HepG2 (cell line): ENCODE data around the gene IVL. TPM values are rescaled to one million over a fixed set of nuclear protein-coding genes. Genes with fewer than 3 reads are reported as not detected.

Source experiments
- ATAC-seq: fragments of 200-7000 bp; cut with Tn5 transposase; 3 replicates; pipeline ENCODE4 v1.9.1; 2020; ENCODE audit warnings: mild to moderate bottlenecking, moderate library complexity
- BruUV-seq: library from RNA; stranded (reverse); fragments of 400-500 nt; replicated peaks from 2 replicates; lab custom pipeline; 2021; lab: Mats Ljungman, UMichigan
- CTCF ChIA-PET: fragments of 300-600 bp; formaldehyde crosslinking; extraction: SDS; loops from one replicate; lab custom pipeline; 2021; ENCODE audit warnings: low total read pairs, inconsistent platforms, low intra/inter-chr PET ratio; lab: Yijun Ruan, JAX
- POLR2A ChIA-PET: fragments of 350-600 bp; sonication (Branson Sonifier 250); formaldehyde crosslinking; loops from one replicate; lab custom pipeline; 2020; ENCODE audit warnings: antibody characterized with exemption, inconsistent platforms; lab: Yijun Ruan, JAX
- DNase-seq: peaks from one replicate; pipeline ENCODE4 v3.0.0-alpha.2; 2015; ENCODE audit warnings: low spot score
- FAIRE-seq: peaks from 3 replicates; lab custom pipeline; 2011; peaks lifted over from hg19 to GRCh38; lab: Jason Lieb, UNC
- H2AFZ ChIP-seq: one replicate; pipeline ENCODE4 v1.6.1; 2011; ENCODE audit warnings: low read length, inconsistent platforms
- H3K27ac ChIP-seq: fragments of 300-600 bp; 3 replicates; pipeline ENCODE4 v1.8.0; 2011; ENCODE audit warnings: mixed run types, mild to moderate bottlenecking, mixed read lengths, low read length, inconsistent platforms; ENCODE audit not compliant: insufficient read depth; ENCODE audit errors: extremely low read length
- H3K27me3 ChIP-seq, 2 experiments: fragments of 200-600 bp in 1 of 2; 2 replicates in 1 of 2; 3 replicates in 1 of 2; pipeline versions ENCODE4 v1.6.0 to v1.8.0; 2011; ENCODE audit warnings: low read length in 2 of 2, mild to moderate bottlenecking in 2 of 2, moderate library complexity in 2 of 2, inconsistent platforms in 1 of 2; ENCODE audit not compliant: insufficient read depth in 2 of 2, control insufficient read depth in 1 of 2
- H3K36me3 ChIP-seq, 2 experiments: fragments of 200-600 bp in 1 of 2; replicated peaks in 1 of 2; 2 replicates in 1 of 2; 3 replicates in 1 of 2; pipeline versions ENCODE4 v1.5.1 to v1.8.0; 2011; ENCODE audit warnings: low read length in 2 of 2, inconsistent platforms in 1 of 2; ENCODE audit not compliant: insufficient read depth in 2 of 2, control insufficient read depth in 1 of 2
- H3K4me1 ChIP-seq: 2 replicates; pipeline ENCODE4 v1.5.1; 2012; ENCODE audit warnings: low read length, inconsistent platforms; ENCODE audit not compliant: insufficient read depth
- H3K4me2 ChIP-seq: 2 replicates; pipeline ENCODE4 v1.6.0; 2011; ENCODE audit warnings: low read depth, low read length, inconsistent platforms
- H3K4me3 ChIP-seq, 3 experiments: fragments of 200-600 bp in 1 of 3; sonication (generic), shearing (Covaris generic) in 1 of 3; replicated peaks in 1 of 3; 2 replicates each; pipeline ENCODE4 v1.5.1; 2011 to 2016; ENCODE audit warnings: low read length in 3 of 3, inconsistent platforms in 2 of 3, low read depth in 2 of 3, mild to moderate bottlenecking in 2 of 3, control low read depth in 1 of 3, mixed read lengths in 1 of 3; ENCODE audit not compliant: insufficient read depth in 1 of 3
- H3K79me2 ChIP-seq: one replicate; pipeline ENCODE4 v1.6.1; 2011; ENCODE audit warnings: low read length, inconsistent platforms; ENCODE audit not compliant: insufficient read depth
- H3K9ac ChIP-seq: 2 replicates; pipeline ENCODE4 v1.6.0; 2011; ENCODE audit warnings: mild to moderate bottlenecking, low read depth, low read length, inconsistent platforms; ENCODE audit not compliant: insufficient read depth
- H3K9me3 ChIP-seq: 2 replicates; pipeline ENCODE4 v1.5.1; 2012; ENCODE audit warnings: mild to moderate bottlenecking, low read length
- H4K20me1 ChIP-seq: 2 replicates; pipeline ENCODE4 v1.6.0; 2011; ENCODE audit warnings: inconsistent platforms, mild to moderate bottlenecking, low read length, moderate library complexity; ENCODE audit not compliant: insufficient read depth
- ATF7 ChIP-seq, 2 experiments: fragments of 450-650 bp in 1 of 2; sonication (generic) in 1 of 2; formaldehyde crosslinking in 1 of 2; IDR thresholded peaks; 2 replicates each; pipeline versions ENCODE4 v1.4.0 to v1.6.1; 2016 to 2020; ENCODE audit warnings: antibody characterized with exemption in 1 of 2, mild to moderate bottlenecking in 1 of 2, missing genetic modification reagents in 1 of 2
- KLF15 ChIP-seq: sonication (generic); formaldehyde crosslinking; IDR thresholded peaks from 2 replicates; pipeline ENCODE4 v1.8.1; 2023; ENCODE audit warnings: borderline replicate concordance, mild to moderate bottlenecking, inconsistent platforms, missing genetic modification reagents, mixed read lengths
- WGBS: methylation state at CpG from one replicate; pipeline ENCODE4 v1.1.6; 2017; ENCODE audit warnings: low lambda C conversion rate; 5-methylcytosine and 5-hydroxymethylcytosine counted together
- in situ Hi-C: cut with HindIII; loops from 2 replicates; pipeline ENCODE4 v1.10.0; 2017; ENCODE audit warnings: low pct_unique_long_range_greater_than_20kb; ENCODE audit not compliant: extremely low pct_ligation_motif_present
- intact Hi-C: fragments of 100-400 bp; cut with micrococcal nuclease; formaldehyde crosslinking; loops from one replicate; pipeline ENCODE4 v1.10.0; 2022; ENCODE audit not compliant: unreplicated experiment
- polyA plus RNA-seq, 8 experiments: library from polyadenylated mRNA; depleted of rRNA in 3 of 8; stranded (reverse) in 7 of 8; unstranded in 1 of 8; fragments of >200 nt; fragmentation: Illumina TruSeq in 4 of 8; extraction: Trizol in 4 of 8; gene quantifications; 2 replicates each; pipeline versions ENCODE4 v1.2.1 to v1.2.3, GENCODE V29; 2011 to 2016; ENCODE audit warnings: low read depth in 4 of 8, missing spikeins in 1 of 8, mixed read lengths in 1 of 8; ENCODE audit not compliant: insufficient read depth in 1 of 8
- total RNA-seq, 5 experiments: library from RNA; depleted of rRNA; stranded (reverse); fragments of >200 nt; fragmentation: Illumina TruSeq; extraction: Trizol; gene quantifications; 2 replicates each; pipeline ENCODE4 v1.2.3, GENCODE V29; 2016; ENCODE audit warnings: low read depth in 1 of 5
- TF ChIP-seq, protein P1 (sequence below): sonication (generic); formaldehyde crosslinking; conservative IDR thresholded peaks from 2 replicates; pipeline ENCODE4 v1.4.0; 2020; ENCODE audit warnings: missing genetic modification reagents
- TF ChIP-seq, protein P2 (sequence below): fragments of 450-650 bp; IDR thresholded peaks from 2 replicates; pipeline ENCODE4 v1.6.1; 2017; ENCODE audit warnings: mild to moderate bottlenecking

The IVL gene
- total and polyA plus RNA-seq, 2 of the 13 experiments (the other 11 are each of a cell fraction or from before 2014, with no cell fraction given): not detected

- BruUV-seq: no TSS peak
- POLR2A ChIA-PET: no interaction called here
- WGBS: 3% methylated on average over 5 of the region's 5 CpGs
- H3K36me3 ChIP-seq: no peaks in the 10 kb centered on the region
- FAIRE-seq (no peak), ATAC-seq (no peak), DNase-seq (no peak)
- H3K9ac ChIP-seq: no peak overlapping the region
- H3K4me2 ChIP-seq: no peak overlapping the region
- CTCF ChIA-PET: no interaction called here
- TF ChIP-seq ATF7 (IDR thresholded peaks at IDR 0.05) (peak; percentile 42; the same call in 1 of the 2 replicates), ATF7 (CRISPR knock-in tag; IDR thresholded peaks at IDR 0.05) (no peak), KLF15 (no peak)
- TF ChIP-seq, protein P1, sequence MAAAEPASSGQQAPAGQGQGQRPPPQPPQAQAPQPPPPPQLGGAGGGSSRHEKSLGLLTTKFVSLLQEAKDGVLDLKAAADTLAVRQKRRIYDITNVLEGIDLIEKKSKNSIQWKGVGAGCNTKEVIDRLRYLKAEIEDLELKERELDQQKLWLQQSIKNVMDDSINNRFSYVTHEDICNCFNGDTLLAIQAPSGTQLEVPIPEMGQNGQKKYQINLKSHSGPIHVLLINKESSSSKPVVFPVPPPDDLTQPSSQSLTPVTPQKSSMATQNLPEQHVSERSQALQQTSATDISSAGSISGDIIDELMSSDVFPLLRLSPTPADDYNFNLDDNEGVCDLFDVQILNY (CRISPR knock-in tag): no peak
- TF ChIP-seq, protein P2, sequence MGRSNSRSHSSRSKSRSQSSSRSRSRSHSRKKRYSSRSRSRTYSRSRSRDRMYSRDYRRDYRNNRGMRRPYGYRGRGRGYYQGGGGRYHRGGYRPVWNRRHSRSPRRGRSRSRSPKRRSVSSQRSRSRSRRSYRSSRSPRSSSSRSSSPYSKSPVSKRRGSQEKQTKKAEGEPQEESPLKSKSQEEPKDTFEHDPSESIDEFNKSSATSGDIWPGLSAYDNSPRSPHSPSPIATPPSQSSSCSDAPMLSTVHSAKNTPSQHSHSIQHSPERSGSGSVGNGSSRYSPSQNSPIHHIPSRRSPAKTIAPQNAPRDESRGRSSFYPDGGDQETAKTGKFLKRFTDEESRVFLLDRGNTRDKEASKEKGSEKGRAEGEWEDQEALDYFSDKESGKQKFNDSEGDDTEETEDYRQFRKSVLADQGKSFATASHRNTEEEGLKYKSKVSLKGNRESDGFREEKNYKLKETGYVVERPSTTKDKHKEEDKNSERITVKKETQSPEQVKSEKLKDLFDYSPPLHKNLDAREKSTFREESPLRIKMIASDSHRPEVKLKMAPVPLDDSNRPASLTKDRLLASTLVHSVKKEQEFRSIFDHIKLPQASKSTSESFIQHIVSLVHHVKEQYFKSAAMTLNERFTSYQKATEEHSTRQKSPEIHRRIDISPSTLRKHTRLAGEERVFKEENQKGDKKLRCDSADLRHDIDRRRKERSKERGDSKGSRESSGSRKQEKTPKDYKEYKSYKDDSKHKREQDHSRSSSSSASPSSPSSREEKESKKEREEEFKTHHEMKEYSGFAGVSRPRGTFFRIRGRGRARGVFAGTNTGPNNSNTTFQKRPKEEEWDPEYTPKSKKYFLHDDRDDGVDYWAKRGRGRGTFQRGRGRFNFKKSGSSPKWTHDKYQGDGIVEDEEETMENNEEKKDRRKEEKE: no peak
- no peaks in the 10 kb centered on the region for H4K20me1 ChIP-seq
- intact Hi-C loops (no loop called here), in situ Hi-C loops (no loop called here)
- H2AFZ ChIP-seq: no peak overlapping the region
- no peak overlapping the region for H3K4me3 ChIP-seq
- no peaks in the 10 kb centered on the region for H3K9me3 ChIP-seq
- H3K4me1 ChIP-seq: no peaks in the 10 kb centered on the region
- H3K27ac ChIP-seq: no peak overlapping the region
- H3K79me2 ChIP-seq: no peaks in the 10 kb centered on the region
- H3K27me3 ChIP-seq: no peaks in the 10 kb centered on the region; a peak in 1 of 5 replicates
Measured at GRCh38 chr1:152906023-152906565, 2.3 kb upstream of the IVL start.
